ENCODE results near the gene SACS.

The SACS gene

GRCh38 chr13:23394821-23395220 is 38.7 kb downstream of the SACS start:
- H3K4me2 ChIP-seq (ENCODE audit: insufficient read depth, low read length) = no peak overlapping the region
- no peaks in the 10 kb centered on the region for H3K9me3 ChIP-seq (ENCODE audit: insufficient read depth, low read length, severe bottlenecking)
- DNase-seq = no peak
- no peak overlapping the region for H3K9ac ChIP-seq (ENCODE audit: low read depth, low read length)
- no peaks in the 10 kb centered on the region for H3K79me2 ChIP-seq (ENCODE audit: insufficient read depth, low read length)
- H3K4me1 ChIP-seq (ENCODE audit: insufficient read depth, low read length) = no peaks in the 10 kb centered on the region
- no peak overlapping the region for H3K27ac ChIP-seq (ENCODE audit: low read length)
- no peak for ATAC-seq (ENCODE audit: insufficient read depth, low read depth)
- no peaks in the 10 kb centered on the region for H4K20me1 ChIP-seq (ENCODE audit: insufficient read depth, low read length)
- no peaks in the 10 kb centered on the region for H3K27me3 ChIP-seq (ENCODE audit: insufficient read depth, low read length, poor library complexity)
- H2AFZ ChIP-seq (ENCODE audit: low read depth, low read length) = no peak overlapping the region
- TF ChIP-seq EZH2 (IDR thresholded peaks at IDR 0.05; ENCODE audit: borderline replicate concordance, low read depth, low read length, severe bottlenecking) (no peak), CTCF (IDR thresholded peaks at IDR 0.05; ENCODE audit: borderline replicate concordance, extremely low read depth, low read length, poor library complexity, severe bottlenecking) (no peak)
- H3K36me3 ChIP-seq (ENCODE audit: insufficient read depth, low read length) = no peaks in the 10 kb centered on the region
- H3K4me3 ChIP-seq (ENCODE audit: low read depth in 1 of 2, low read length in 2 of 2) = no peak overlapping the region

- Histone ChIP-seq H3K36me3 (ENCODE audit: insufficient read depth, low read length) (no peaks in the 10 kb centered on the region), H3K79me2 (ENCODE audit: insufficient read depth, low read length) (no peaks in the 10 kb centered on the region), H3K27ac (ENCODE audit: low read length) (no peak overlapping the region), H2AFZ (ENCODE audit: low read depth, low read length) (no peak overlapping the region), H3K4me1 (ENCODE audit: insufficient read depth, low read length) (no peaks in the 10 kb centered on the region), H3K4me2 (ENCODE audit: insufficient read depth, low read length) (no peak overlapping the region), H3K9ac (ENCODE audit: low read depth, low read length) (no peak overlapping the region), H3K4me3 (ENCODE audit: low read depth in 1 of 2, low read length in 2 of 2) (no peak overlapping the region), H3K9me3 (ENCODE audit: insufficient read depth, low read length, severe bottlenecking) (no peaks in the 10 kb centered on the region), H4K20me1 (ENCODE audit: insufficient read depth, low read length) (no peaks in the 10 kb centered on the region), H3K27me3 (ENCODE audit: insufficient read depth, low read length, poor library complexity) (no peaks in the 10 kb centered on the region)
- no peak for ATAC-seq (ENCODE audit: insufficient read depth, low read depth)
- TF ChIP-seq EZH2 (IDR thresholded peaks at IDR 0.05; ENCODE audit: borderline replicate concordance, low read depth, low read length, severe bottlenecking) (no peak), CTCF (IDR thresholded peaks at IDR 0.05; ENCODE audit: borderline replicate concordance, extremely low read depth, low read length, poor library complexity, severe bottlenecking) (no peak)
- DNase-seq = no peak
Observed at GRCh38 chr13:23392925-23393645, 40.4 kb downstream of the SACS start.

- no peak for DNase-seq
- Histone ChIP-seq H3K27ac (ENCODE audit: low read length) (no peak overlapping the region), H4K20me1 (ENCODE audit: insufficient read depth, low read length) (no peaks in the 10 kb centered on the region), H3K4me3 (ENCODE audit: low read depth in 1 of 2, low read length in 2 of 2) (no peak overlapping the region), H3K4me1 (ENCODE audit: insufficient read depth, low read length) (no peaks in the 10 kb centered on the region), H3K4me2 (ENCODE audit: insufficient read depth, low read length) (no peak overlapping the region), H3K79me2 (ENCODE audit: insufficient read depth, low read length) (no peaks in the 10 kb centered on the region), H3K9me3 (ENCODE audit: insufficient read depth, low read length, severe bottlenecking) (no peaks in the 10 kb centered on the region), H2AFZ (ENCODE audit: low read depth, low read length) (no peak overlapping the region), H3K36me3 (ENCODE audit: insufficient read depth, low read length) (no peaks in the 10 kb centered on the region), H3K9ac (ENCODE audit: low read depth, low read length) (no peak overlapping the region), H3K27me3 (ENCODE audit: insufficient read depth, low read length, poor library complexity) (no peaks in the 10 kb centered on the region)
- TF ChIP-seq CTCF (IDR thresholded peaks at IDR 0.05; ENCODE audit: borderline replicate concordance, extremely low read depth, low read length, poor library complexity, severe bottlenecking) (no peak), EZH2 (IDR thresholded peaks at IDR 0.05; ENCODE audit: borderline replicate concordance, low read depth, low read length, severe bottlenecking) (no peak)
- ATAC-seq (ENCODE audit: insufficient read depth, low read depth) = no peak
Observed at GRCh38 chr13:23392313-23392712, 41.2 kb downstream of the SACS start.
